ENCODE results near the gene SORCS3.

The SORCS3 gene

GRCh38 chr10:105288613-105289012 is 647.5 kb downstream of the SORCS3 start:
- no peak for TF ChIP-seq CTCF (IDR thresholded peaks at IDR 0.05; ENCODE audit: extremely low read depth, missing control alignments)
- DNase-seq (ENCODE audit: low spot score) = no peak

DNA sequence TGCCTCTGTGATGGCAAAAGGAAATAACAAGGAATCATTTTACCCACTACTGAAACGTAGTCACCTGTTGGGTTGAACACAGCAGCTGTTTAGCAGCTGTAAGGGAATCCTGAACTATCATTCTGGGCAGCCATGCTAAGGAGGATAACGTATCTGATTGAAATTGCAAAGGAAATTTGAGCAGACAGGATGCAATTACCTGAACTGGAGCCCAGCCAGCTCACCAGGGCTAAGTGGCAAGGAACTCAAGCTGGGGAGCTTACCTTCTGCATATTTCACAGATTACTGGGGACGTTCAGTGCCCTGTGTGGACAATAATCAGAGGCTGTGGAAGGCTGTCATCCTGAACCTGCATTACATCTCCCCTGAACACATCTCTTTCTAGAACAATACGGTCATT is 650.5 kb downstream of the SORCS3 start:
- DNase-seq (ENCODE audit: low spot score) = no peak
- TF ChIP-seq CTCF (IDR thresholded peaks at IDR 0.05; ENCODE audit: extremely low read depth, missing control alignments) = no peak

- DNase-seq (ENCODE audit: low spot score) = no peak
- no peak for TF ChIP-seq CTCF (IDR thresholded peaks at IDR 0.05; ENCODE audit: extremely low read depth, missing control alignments)
Observed at GRCh38 chr10:105292236-105292635, 651.1 kb downstream of the SORCS3 start.
